Caco-2 (cell line): ENCODE measurements around the gene YTHDC2. TPM values are rescaled to one million over a fixed set of nuclear protein-coding genes. Genes with fewer than 3 reads are reported as not detected.

ENCODE experiments used
- BruUV-seq: library from RNA; stranded (reverse); fragments of 400-500 nt; replicated peaks from 2 replicates; lab custom pipeline; 2021; lab: Mats Ljungman, UMichigan
- CTCF ChIA-PET: fragments of 300-600 bp; sonication (Branson Sonifier 250); formaldehyde crosslinking; loops from one replicate; lab custom pipeline; 2022; ENCODE audit warnings: antibody characterized with exemption; lab: Charles Lee
- POLR2A ChIA-PET: fragments of 300-600 bp; sonication (Branson Sonifier 250); formaldehyde crosslinking; loops from one replicate; lab custom pipeline; 2022; ENCODE audit warnings: antibody characterized with exemption; lab: Charles Lee
- DNase-seq, 2 experiments: peaks; one replicate each; pipeline versions ENCODE4 v3.0.0 to v3.0.0-alpha.2; 2020 to 2022
- H3K27me3 ChIP-seq: replicated peaks from 2 replicates; pipeline ENCODE4 v1.6.0; 2011; ENCODE audit warnings: low read length; ENCODE audit not compliant: control insufficient read depth, insufficient read depth
- H3K36me3 ChIP-seq: 2 replicates; pipeline ENCODE4 v1.5.1; 2011; ENCODE audit warnings: low read length; ENCODE audit not compliant: control insufficient read depth, insufficient read depth
- H3K4me1 ChIP-seq: fragments of 250-450 bp; sonication (Bioruptor Pico); 2 replicates; pipeline ENCODE4 v1.5.1; 2020; ENCODE audit warnings: mild to moderate bottlenecking
- H3K4me3 ChIP-seq: 2 replicates; pipeline ENCODE4 v1.5.1; 2011; ENCODE audit warnings: low read depth, mild to moderate bottlenecking, control low read depth, low read length
- H3K9me3 ChIP-seq: fragments of 250-450 bp; sonication (Bioruptor Pico); 2 replicates; pipeline ENCODE4 v1.5.1; 2020; ENCODE audit warnings: mild to moderate bottlenecking, moderate library complexity
- H3K27ac Mint-ChIP-seq: one replicate; pipeline ENCODE4 v1.8.0; 2022; ENCODE audit warnings: mixed read lengths; ENCODE audit not compliant: unreplicated experiment
- H3K27me3 Mint-ChIP-seq: one replicate; pipeline ENCODE4 v1.8.0; 2022; ENCODE audit warnings: mixed read lengths; ENCODE audit not compliant: insufficient read depth, unreplicated experiment
- H3K36me3 Mint-ChIP-seq: one replicate; pipeline ENCODE4 v1.8.0; 2022; ENCODE audit warnings: mild to moderate bottlenecking, mixed read lengths; ENCODE audit not compliant: insufficient read depth, unreplicated experiment
- H3K4me1 Mint-ChIP-seq: one replicate; pipeline ENCODE4 v1.8.0; 2022; ENCODE audit warnings: low read depth, mixed read lengths; ENCODE audit not compliant: unreplicated experiment
- H3K4me3 Mint-ChIP-seq: one replicate; pipeline ENCODE4 v1.8.0; 2022; ENCODE audit warnings: mild to moderate bottlenecking, moderate library complexity, mixed read lengths; ENCODE audit not compliant: unreplicated experiment
- H3K9me3 Mint-ChIP-seq: one replicate; pipeline ENCODE4 v1.8.0; 2022; ENCODE audit warnings: mixed read lengths; ENCODE audit not compliant: unreplicated experiment
- intact Hi-C: fragments of 100-400 bp; cut with micrococcal nuclease; formaldehyde crosslinking; loops from one replicate; pipeline ENCODE4 v1.10.0; 2022; ENCODE audit not compliant: unreplicated experiment
- total RNA-seq: library from RNA; stranded (reverse); gene quantifications from 2 replicates; pipeline ENCODE4 v1.2.3, GENCODE V29; 2022
- TF ChIP-seq, protein P1 (sequence below), 2 experiments: fragments of 200-600 bp in 1 of 2; IDR thresholded peaks; 1 replicate in 1 of 2; 2 replicates in 1 of 2; pipeline versions ENCODE4 v1.5.1 to v1.8.0; 2011 to 2022; ENCODE audit warnings: antibody characterized with exemption in 1 of 2, control low read depth in 1 of 2, inconsistent platforms in 1 of 2, low read depth in 1 of 2, low read length in 1 of 2, mild to moderate bottlenecking in 1 of 2, moderate library complexity in 1 of 2; ENCODE audit not compliant: insufficient read depth in 1 of 2, severe bottlenecking in 1 of 2, unreplicated experiment in 1 of 2

Gene YTHDC2
- total RNA-seq, 1 experiment from 2014 or later = 16.9 TPM

DNA sequence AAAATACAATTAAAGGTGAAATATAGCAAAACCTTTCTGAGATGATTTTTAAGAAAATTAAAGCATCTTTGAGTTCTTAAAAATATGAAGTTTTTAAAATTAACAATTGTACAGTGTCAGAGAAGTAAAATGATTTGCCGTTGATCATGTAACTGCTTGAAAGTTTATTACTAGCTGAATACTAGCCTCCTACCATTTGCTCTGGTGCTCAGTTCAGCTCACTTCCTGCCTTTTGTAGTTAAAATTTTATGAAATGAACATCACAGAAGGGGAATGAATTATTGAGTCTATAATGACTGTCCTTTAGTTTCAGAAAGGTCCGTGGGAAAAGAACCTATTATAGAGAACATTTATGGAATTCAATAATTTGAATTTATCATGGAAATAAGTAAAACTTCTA is 9.7 kb downstream of the YTHDC2 start:
- no peak for DNase-seq
- no peak overlapping the region for H3K4me3 ChIP-seq
- POLR2A ChIA-PET = no interaction called here
- intact Hi-C loops = no loop called here
- BruUV-seq = no TSS peak
- H3K4me1 Mint-ChIP-seq = no peaks in the 10 kb centered on the region
- CTCF ChIA-PET = no interaction called here
- TF ChIP-seq, protein P1, sequence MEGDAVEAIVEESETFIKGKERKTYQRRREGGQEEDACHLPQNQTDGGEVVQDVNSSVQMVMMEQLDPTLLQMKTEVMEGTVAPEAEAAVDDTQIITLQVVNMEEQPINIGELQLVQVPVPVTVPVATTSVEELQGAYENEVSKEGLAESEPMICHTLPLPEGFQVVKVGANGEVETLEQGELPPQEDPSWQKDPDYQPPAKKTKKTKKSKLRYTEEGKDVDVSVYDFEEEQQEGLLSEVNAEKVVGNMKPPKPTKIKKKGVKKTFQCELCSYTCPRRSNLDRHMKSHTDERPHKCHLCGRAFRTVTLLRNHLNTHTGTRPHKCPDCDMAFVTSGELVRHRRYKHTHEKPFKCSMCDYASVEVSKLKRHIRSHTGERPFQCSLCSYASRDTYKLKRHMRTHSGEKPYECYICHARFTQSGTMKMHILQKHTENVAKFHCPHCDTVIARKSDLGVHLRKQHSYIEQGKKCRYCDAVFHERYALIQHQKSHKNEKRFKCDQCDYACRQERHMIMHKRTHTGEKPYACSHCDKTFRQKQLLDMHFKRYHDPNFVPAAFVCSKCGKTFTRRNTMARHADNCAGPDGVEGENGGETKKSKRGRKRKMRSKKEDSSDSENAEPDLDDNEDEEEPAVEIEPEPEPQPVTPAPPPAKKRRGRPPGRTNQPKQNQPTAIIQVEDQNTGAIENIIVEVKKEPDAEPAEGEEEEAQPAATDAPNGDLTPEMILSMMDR (IDR thresholded peaks at IDR 0.05; ENCODE audit: insufficient read depth in 1 of 2, low read depth in 1 of 2, low read length in 1 of 2, severe bottlenecking in 1 of 2, unreplicated experiment in 1 of 2) = no peak
- no peaks in the 10 kb centered on the region for H3K36me3 ChIP-seq
- H3K27ac Mint-ChIP-seq = no peak overlapping the region
- no peak overlapping the region for H3K4me3 Mint-ChIP-seq
- H3K4me1 ChIP-seq = no peaks in the 10 kb centered on the region
- H3K9me3 Mint-ChIP-seq = no peaks in the 10 kb centered on the region
- H3K27me3 ChIP-seq = no peaks in the 10 kb centered on the region
- H3K27me3 Mint-ChIP-seq = no peaks in the 10 kb centered on the region
- no peaks in the 10 kb centered on the region for H3K9me3 ChIP-seq
- peaks cover 14% of the 10 kb centered on the region for H3K36me3 Mint-ChIP-seq

DNA sequence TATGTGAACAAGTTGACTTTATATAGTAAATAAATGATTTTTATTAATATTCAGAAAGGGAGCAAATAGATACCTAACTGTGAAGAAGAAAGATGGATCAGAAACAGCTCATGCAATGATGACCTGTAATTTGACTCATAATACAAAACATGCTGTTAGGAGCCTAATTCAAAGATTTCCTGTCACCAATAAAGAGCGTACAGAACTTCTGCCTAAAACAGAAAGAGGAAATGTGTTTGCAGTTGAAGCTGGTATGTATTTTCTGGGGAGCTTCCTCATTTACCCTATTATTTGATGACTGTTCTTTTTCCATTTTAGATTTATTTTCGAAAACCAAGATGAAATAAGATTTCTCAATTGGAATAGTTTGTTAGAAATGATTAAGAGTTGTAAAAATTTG is 11.4 kb downstream of the YTHDC2 start:
- no peak overlapping the region for H3K4me3 Mint-ChIP-seq
- H3K36me3 Mint-ChIP-seq = peaks cover 3% of the 10 kb centered on the region
- H3K9me3 Mint-ChIP-seq = peaks cover under 1% of the 10 kb centered on the region
- CTCF ChIA-PET = no interaction called here
- H3K27ac Mint-ChIP-seq = no peak overlapping the region
- no peaks in the 10 kb centered on the region for H3K27me3 ChIP-seq
- POLR2A ChIA-PET = no interaction called here
- BruUV-seq = no TSS peak
- H3K4me1 Mint-ChIP-seq = no peaks in the 10 kb centered on the region
- no peaks in the 10 kb centered on the region for H3K27me3 Mint-ChIP-seq
- no peaks in the 10 kb centered on the region for H3K4me1 ChIP-seq
- no peaks in the 10 kb centered on the region for H3K36me3 ChIP-seq
- H3K9me3 ChIP-seq = no peaks in the 10 kb centered on the region
- intact Hi-C loops = no loop called here
- DNase-seq = no peak
- no peak overlapping the region for H3K4me3 ChIP-seq
- TF ChIP-seq, protein P1 (IDR thresholded peaks at IDR 0.05; ENCODE audit: insufficient read depth in 1 of 2, low read depth in 1 of 2, low read length in 1 of 2, severe bottlenecking in 1 of 2, unreplicated experiment in 1 of 2) = no peak

DNA sequence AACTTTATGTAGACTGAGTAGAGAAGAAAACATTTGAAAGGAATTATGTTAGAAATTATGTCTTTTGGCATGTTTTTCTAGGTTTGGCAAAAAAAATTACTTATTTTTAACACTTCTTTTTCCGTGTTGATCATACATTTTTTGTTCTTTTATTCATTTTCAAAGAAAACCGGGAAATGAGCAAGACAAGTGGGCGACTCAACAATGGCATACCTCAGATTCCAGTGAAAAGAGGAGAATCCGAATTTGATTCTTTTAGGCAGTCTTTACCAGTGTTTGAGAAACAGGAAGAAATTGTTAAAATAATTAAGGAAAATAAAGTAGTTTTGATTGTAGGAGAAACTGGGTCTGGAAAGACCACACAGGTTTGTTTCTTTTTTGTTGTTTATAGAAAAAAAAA is 12.9 kb downstream of the YTHDC2 start:
- Mint-ChIP-seq H3K9me3 (peaks cover 15% of the 10 kb centered on the region), H3K4me3 (no peak overlapping the region), H3K27me3 (no peaks in the 10 kb centered on the region), H3K27ac (no peak overlapping the region), H3K36me3 (peaks cover 9% of the 10 kb centered on the region), H3K4me1 (no peaks in the 10 kb centered on the region)
- no peaks in the 10 kb centered on the region for H3K27me3 ChIP-seq
- POLR2A ChIA-PET = no interaction called here
- intact Hi-C loops = no loop called here
- CTCF ChIA-PET = no interaction called here
- DNase-seq = no peak
- BruUV-seq = no TSS peak
- peaks cover 7% of the 10 kb centered on the region; the same call in 1 of the 2 replicates for H3K9me3 ChIP-seq
- H3K4me1 ChIP-seq = no peaks in the 10 kb centered on the region
- no peaks in the 10 kb centered on the region for H3K36me3 ChIP-seq
- no peak overlapping the region for H3K4me3 ChIP-seq
- TF ChIP-seq, protein P1 (IDR thresholded peaks at IDR 0.05; ENCODE audit: insufficient read depth in 1 of 2, low read depth in 1 of 2, low read length in 1 of 2, severe bottlenecking in 1 of 2, unreplicated experiment in 1 of 2) = no peak
